ENCODE data around the gene PTPRO.

The PTPRO gene

DNA sequence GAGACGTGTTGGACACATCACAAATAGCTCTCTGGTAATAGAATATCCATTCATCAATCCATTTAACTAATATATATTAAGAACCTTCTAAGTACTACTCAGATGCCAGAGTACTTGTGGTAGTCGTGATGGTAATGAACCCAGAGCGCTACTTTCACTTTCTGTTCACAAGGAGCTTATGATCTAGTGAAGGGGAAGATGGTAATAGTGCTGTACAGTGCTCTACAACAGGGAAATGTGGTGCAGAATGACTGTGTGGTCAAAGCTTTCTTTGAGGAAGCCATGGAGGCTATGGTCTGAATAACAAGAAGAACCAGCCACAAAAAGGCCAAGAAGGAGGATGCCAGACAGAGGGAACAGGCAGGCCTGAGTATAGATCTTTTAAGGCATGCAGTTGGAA lies 212.0 kb downstream of the PTPRO start:
- Histone ChIP-seq H3K4me1 (ENCODE audit: insufficient read depth, low read length) (peaks cover 8% of the 10 kb centered on the region), H3K9ac (ENCODE audit: low read depth, low read length) (no peak overlapping the region), H3K9me3 (ENCODE audit: control insufficient read depth, insufficient read depth, low read length) (no peaks in the 10 kb centered on the region), H3K36me3 (ENCODE audit: insufficient read depth, low read length) (no peaks in the 10 kb centered on the region)

DNA sequence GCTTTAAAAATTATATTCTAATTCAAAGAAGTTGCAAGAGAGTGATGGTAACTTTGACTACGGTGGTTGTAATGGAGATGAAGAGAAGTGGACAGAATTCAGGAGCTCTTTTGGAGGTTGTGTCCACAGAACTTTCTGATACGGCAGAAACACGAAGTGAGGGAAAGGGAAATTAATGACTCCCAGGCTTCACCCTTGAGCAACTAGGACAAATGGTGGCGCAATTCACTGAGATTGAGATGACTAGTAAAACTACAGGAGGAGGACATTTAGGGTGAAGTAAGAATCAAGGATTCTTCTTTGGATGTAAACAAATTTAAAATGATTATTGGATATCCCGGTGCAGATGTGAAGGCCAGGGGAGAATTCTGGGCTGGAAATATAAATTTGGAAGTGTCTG lies 212.6 kb downstream of the PTPRO start:
- no peaks in the 10 kb centered on the region for H3K36me3 ChIP-seq (ENCODE audit: insufficient read depth, low read length)
- no peak overlapping the region for H3K9ac ChIP-seq (ENCODE audit: low read depth, low read length)
- H3K9me3 ChIP-seq (ENCODE audit: control insufficient read depth, insufficient read depth, low read length): no peaks in the 10 kb centered on the region
- peaks cover 8% of the 10 kb centered on the region for H3K4me1 ChIP-seq (ENCODE audit: insufficient read depth, low read length)

DNA sequence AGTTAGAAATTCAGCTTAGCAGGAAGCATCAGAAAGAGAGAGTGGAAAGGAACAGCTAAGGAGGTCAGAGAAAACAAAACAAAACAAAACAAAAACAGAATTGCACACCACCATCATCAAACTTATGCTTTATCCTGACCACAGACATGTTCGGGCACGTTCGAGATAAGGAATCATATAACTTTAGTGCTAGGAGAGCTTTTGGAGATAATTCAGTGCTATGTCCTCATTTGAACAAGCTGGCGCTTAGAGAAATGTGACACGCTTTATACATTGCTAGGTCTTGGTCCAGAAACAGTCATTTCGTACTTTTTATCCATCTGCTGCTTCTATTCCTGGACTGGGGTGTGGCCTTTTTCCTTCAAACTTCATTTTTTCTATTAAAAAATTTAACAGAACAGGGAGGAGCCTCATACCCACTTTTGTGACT lies 213.1 kb downstream of the PTPRO start:
- H3K4me1 ChIP-seq (ENCODE audit: insufficient read depth, low read length): peaks cover 8% of the 10 kb centered on the region
- H3K36me3 ChIP-seq (ENCODE audit: insufficient read depth, low read length): no peaks in the 10 kb centered on the region
- H3K9ac ChIP-seq (ENCODE audit: low read depth, low read length): no peak overlapping the region
- H3K9me3 ChIP-seq (ENCODE audit: control insufficient read depth, insufficient read depth, low read length): no peaks in the 10 kb centered on the region

- Histone ChIP-seq H3K4me1 (ENCODE audit: insufficient read depth, low read length) (peaks cover 8% of the 10 kb centered on the region), H3K36me3 (ENCODE audit: insufficient read depth, low read length) (no peaks in the 10 kb centered on the region), H3K9me3 (ENCODE audit: control insufficient read depth, insufficient read depth, low read length) (no peaks in the 10 kb centered on the region)
Measured at GRCh38 chr12:15536446-15536845, 214.1 kb downstream of the PTPRO start.

GRCh38 chr12:15538881-15539280 lies 216.6 kb downstream of the PTPRO start:
- no peaks in the 10 kb centered on the region for H3K9me3 ChIP-seq (ENCODE audit: control insufficient read depth, insufficient read depth, low read length)
- H3K9ac ChIP-seq (ENCODE audit: low read depth, low read length): no peak overlapping the region
- no peaks in the 10 kb centered on the region for H3K36me3 ChIP-seq (ENCODE audit: insufficient read depth, low read length)
- peaks cover 8% of the 10 kb centered on the region for H3K4me1 ChIP-seq (ENCODE audit: insufficient read depth, low read length)

More at GRCh38 chr12:15536446-15536845, 214.1 kb downstream of the PTPRO start:
- H3K9ac ChIP-seq (ENCODE audit: low read depth, low read length): no peak overlapping the region

DNA sequence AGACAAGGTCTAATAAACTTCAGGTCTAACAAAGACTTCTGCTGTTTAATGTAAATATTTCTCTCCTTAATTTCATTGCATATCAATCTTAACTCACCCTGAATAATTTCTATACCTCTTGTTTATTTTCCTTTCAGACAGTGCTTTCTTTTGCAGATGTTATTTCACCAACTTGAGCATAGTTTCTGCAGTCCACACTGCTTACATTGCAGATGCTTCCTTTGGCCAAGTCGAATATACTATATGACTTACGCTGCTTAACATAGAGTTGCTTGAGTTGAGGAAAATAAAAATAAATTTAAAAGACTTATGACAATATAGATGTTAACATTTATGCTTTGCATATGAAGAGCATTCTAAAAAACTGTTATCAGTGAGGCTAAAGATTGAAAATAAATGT lies 217.7 kb downstream of the PTPRO start:
- no peak overlapping the region for H3K9ac ChIP-seq (ENCODE audit: low read depth, low read length)
- no peaks in the 10 kb centered on the region for H3K9me3 ChIP-seq (ENCODE audit: control insufficient read depth, insufficient read depth, low read length)
- peaks cover 8% of the 10 kb centered on the region for H3K4me1 ChIP-seq (ENCODE audit: insufficient read depth, low read length)
- H3K36me3 ChIP-seq (ENCODE audit: insufficient read depth, low read length): no peaks in the 10 kb centered on the region

DNA sequence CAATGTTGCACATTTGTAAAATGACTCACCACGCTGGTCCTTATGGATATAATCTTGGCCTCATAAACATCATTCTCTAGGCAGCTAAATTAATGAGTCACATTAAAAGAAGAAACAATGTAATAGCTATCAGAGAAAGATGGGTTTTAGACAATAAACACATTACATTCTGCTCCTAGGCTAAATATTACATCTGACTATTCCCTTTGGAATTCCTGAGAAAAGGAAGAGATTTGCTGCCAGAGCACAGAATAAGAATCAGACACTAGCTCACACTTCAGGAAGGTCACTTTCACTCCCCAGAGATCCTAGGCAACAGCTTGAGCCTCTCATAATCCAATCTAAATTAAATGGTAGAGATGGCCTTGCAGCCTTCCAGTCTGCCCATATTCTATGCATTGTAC lies 218.2 kb downstream of the PTPRO start:
- H3K4me1 ChIP-seq (ENCODE audit: insufficient read depth, low read length): peaks cover 8% of the 10 kb centered on the region
- H3K9ac ChIP-seq (ENCODE audit: low read depth, low read length): no peak overlapping the region
- H3K36me3 ChIP-seq (ENCODE audit: insufficient read depth, low read length): no peaks in the 10 kb centered on the region
- H3K9me3 ChIP-seq (ENCODE audit: control insufficient read depth, insufficient read depth, low read length): no peaks in the 10 kb centered on the region

DNA sequence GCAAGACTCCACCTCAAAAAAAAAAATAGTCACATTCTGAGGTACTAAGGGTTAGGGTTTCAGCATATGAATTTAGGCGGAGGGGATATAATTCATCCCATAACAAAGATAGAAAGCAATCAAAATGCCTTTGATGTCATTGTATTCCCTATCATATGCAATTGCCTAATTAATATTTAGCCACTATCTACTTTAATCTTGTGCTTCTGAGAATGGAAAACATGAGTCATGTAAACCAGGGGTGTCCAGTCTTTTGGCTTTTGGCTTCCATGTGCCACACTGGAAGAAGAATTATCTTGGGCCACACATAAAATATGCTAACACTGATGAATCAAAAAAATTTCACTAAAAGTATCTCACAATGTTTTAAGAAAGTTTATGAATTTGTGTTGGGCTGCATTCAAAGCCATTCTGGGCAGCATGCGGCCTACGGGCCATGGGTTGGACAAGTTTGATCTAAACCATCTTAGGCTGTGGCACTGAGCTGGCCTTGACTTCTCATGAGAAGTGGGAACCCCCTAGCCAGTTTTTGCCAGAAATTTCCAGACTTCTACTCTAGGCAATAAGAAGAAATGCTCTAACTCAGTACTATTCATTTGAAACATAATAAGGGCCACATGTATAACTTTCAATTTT lies 219.8 kb downstream of the PTPRO start:
- Histone ChIP-seq H3K9me3 (ENCODE audit: control insufficient read depth, insufficient read depth, low read length) (no peaks in the 10 kb centered on the region), H3K9ac (ENCODE audit: low read depth, low read length) (no peak overlapping the region), H3K36me3 (ENCODE audit: insufficient read depth, low read length) (no peaks in the 10 kb centered on the region), H3K4me1 (ENCODE audit: insufficient read depth, low read length) (no peaks in the 10 kb centered on the region)

DNA sequence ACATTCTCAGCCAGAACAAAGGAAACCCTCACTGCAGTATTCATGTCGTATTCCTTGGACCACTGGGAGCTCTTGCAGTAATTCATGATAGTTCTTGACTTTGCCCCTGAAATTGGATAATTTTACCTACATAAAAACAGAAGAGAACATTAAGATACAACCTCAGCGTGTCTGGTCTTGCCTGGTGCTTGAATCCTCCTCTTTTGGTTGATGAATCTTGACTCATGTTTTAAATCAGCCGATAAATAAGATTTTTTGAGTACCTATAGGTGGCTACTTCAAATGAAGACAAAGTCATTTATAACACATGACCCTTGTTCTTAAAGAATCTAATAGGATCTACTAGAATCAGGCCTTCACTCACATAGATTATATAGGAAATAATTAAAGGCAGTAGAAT lies 221.0 kb downstream of the PTPRO start:
- Histone ChIP-seq H3K9ac (ENCODE audit: low read depth, low read length) (no peak overlapping the region), H3K36me3 (ENCODE audit: insufficient read depth, low read length) (no peaks in the 10 kb centered on the region), H3K4me1 (ENCODE audit: insufficient read depth, low read length) (no peaks in the 10 kb centered on the region), H3K9me3 (ENCODE audit: control insufficient read depth, insufficient read depth, low read length) (no peaks in the 10 kb centered on the region)

DNA sequence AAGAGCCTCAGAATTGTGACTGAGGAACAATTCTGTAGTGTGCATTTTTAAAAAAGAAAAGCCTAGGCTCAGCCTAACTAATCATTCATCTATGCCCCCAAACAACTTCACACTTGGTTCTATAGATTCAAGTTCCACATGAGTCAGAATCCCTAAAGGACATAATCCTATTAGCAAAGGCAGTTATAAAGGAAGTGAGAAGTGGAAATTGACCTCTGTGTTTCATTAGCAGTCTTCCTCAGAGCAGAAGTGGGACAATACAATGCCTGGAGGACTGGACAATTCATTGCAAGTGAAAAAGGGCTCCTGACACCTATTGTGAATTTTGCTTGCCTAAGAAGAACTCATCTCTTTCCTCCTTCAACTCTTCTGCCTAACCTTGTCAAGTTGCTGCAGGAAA lies 222.3 kb downstream of the PTPRO start:
- H3K36me3 ChIP-seq (ENCODE audit: insufficient read depth, low read length): no peaks in the 10 kb centered on the region
- no peak overlapping the region for H3K9ac ChIP-seq (ENCODE audit: low read depth, low read length)
- no peaks in the 10 kb centered on the region for H3K4me1 ChIP-seq (ENCODE audit: insufficient read depth, low read length)
- H3K9me3 ChIP-seq (ENCODE audit: control insufficient read depth, insufficient read depth, low read length): no peaks in the 10 kb centered on the region

GRCh38 chr12:15545334-15545733 lies 223.0 kb downstream of the PTPRO start:
- Histone ChIP-seq H3K9me3 (ENCODE audit: control insufficient read depth, insufficient read depth, low read length) (no peaks in the 10 kb centered on the region), H3K36me3 (ENCODE audit: insufficient read depth, low read length) (no peaks in the 10 kb centered on the region), H3K9ac (ENCODE audit: low read depth, low read length) (no peak overlapping the region), H3K4me1 (ENCODE audit: insufficient read depth, low read length) (no peaks in the 10 kb centered on the region)

DNA sequence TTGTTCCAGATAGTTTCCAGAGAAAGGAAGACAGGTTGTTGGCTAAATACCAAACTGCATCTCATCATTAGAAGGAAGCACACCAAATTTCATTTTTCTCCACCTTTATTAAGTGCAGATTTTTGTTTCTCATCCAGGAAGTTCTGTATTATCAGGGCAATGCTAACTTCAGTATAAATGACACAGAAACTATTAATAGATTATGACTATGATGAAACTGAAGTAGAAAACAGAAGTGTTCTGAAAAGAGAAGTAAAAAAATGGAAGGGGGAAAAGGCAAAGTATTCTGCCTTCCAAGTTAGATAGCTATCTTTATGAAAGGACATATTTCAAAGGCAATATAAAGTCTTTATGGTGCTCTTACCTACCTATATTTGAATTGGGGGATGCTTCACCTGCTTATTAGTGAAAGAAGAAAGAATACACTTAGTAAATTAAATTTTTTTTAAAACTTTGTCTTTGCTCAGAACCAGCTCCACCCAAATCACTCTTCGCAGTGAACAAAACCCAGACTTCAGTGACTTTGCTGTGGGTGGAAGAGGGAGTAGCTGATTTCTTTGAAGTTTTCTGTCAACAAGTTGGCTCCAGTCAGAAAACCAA lies 223.9 kb downstream of the PTPRO start:
- no peaks in the 10 kb centered on the region for H3K4me1 ChIP-seq (ENCODE audit: insufficient read depth, low read length)
- H3K9ac ChIP-seq (ENCODE audit: low read depth, low read length): no peak overlapping the region
- H3K9me3 ChIP-seq (ENCODE audit: control insufficient read depth, insufficient read depth, low read length): no peaks in the 10 kb centered on the region
- H3K36me3 ChIP-seq (ENCODE audit: insufficient read depth, low read length): no peaks in the 10 kb centered on the region

GRCh38 chr12:15547063-15547462 lies 224.8 kb downstream of the PTPRO start:
- Histone ChIP-seq H3K36me3 (ENCODE audit: insufficient read depth, low read length) (no peaks in the 10 kb centered on the region), H3K9me3 (ENCODE audit: control insufficient read depth, insufficient read depth, low read length) (no peaks in the 10 kb centered on the region), H3K9ac (ENCODE audit: low read depth, low read length) (no peak overlapping the region), H3K4me1 (ENCODE audit: insufficient read depth, low read length) (no peaks in the 10 kb centered on the region)

GRCh38 chr12:15547691-15548090 lies 225.4 kb downstream of the PTPRO start:
- H3K9ac ChIP-seq (ENCODE audit: low read depth, low read length): no peak overlapping the region
- no peaks in the 10 kb centered on the region for H3K36me3 ChIP-seq (ENCODE audit: insufficient read depth, low read length)
- H3K9me3 ChIP-seq (ENCODE audit: control insufficient read depth, insufficient read depth, low read length): no peaks in the 10 kb centered on the region
- H3K4me1 ChIP-seq (ENCODE audit: insufficient read depth, low read length): no peaks in the 10 kb centered on the region

- H3K9me3 ChIP-seq (ENCODE audit: control insufficient read depth, insufficient read depth, low read length): no peaks in the 10 kb centered on the region
- no peaks in the 10 kb centered on the region for H3K36me3 ChIP-seq (ENCODE audit: insufficient read depth, low read length)
- no peak overlapping the region for H3K9ac ChIP-seq (ENCODE audit: low read depth, low read length)
- no peaks in the 10 kb centered on the region for H3K4me1 ChIP-seq (ENCODE audit: insufficient read depth, low read length)
Measured at GRCh38 chr12:15550793-15551192, 228.5 kb downstream of the PTPRO start.
